H9 (cell line): ENCODE measurements around the gene CCDC9B. TPM values are rescaled to one million over a fixed set of nuclear protein-coding genes. Genes with fewer than 3 reads are reported as not detected.
A peak's percentile ranks its signal among the peaks of the same experiment; 100 is the strongest.

ENCODE experiments used
- DNase-seq: peaks from one replicate; pipeline ENCODE4 v3.0.0-alpha.2; 2017
- H2AFZ ChIP-seq: one replicate; pipeline ENCODE4 v1.6.1; 2013; ENCODE audit warnings: mild to moderate bottlenecking, low read length, control low read depth, moderate library complexity
- H2AK5ac ChIP-seq: 2 replicates; pipeline ENCODE4 v1.6.1; 2013; ENCODE audit warnings: low read length, control low read depth, mixed read lengths; ENCODE audit not compliant: insufficient read length
- H2BK120ac ChIP-seq: one replicate; pipeline ENCODE4 v1.6.1; 2013; ENCODE audit warnings: low read depth, mild to moderate bottlenecking, low read length, control low read depth, inconsistent platforms; ENCODE audit not compliant: poor library complexity, severe bottlenecking
- H2BK12ac ChIP-seq: 2 replicates; pipeline ENCODE4 v1.6.1; 2013; ENCODE audit warnings: low read length, control low read depth, mixed read lengths, low read depth; ENCODE audit not compliant: insufficient read length
- H2BK15ac ChIP-seq: 2 replicates; pipeline ENCODE4 v1.6.1; 2013; ENCODE audit warnings: low read depth, low read length, control low read depth
- H2BK20ac ChIP-seq: one replicate; pipeline ENCODE4 v1.6.1; 2013; ENCODE audit warnings: low read depth, mild to moderate bottlenecking, low read length, control low read depth, inconsistent platforms; ENCODE audit not compliant: poor library complexity, severe bottlenecking
- H2BK5ac ChIP-seq: 2 replicates; pipeline ENCODE4 v1.6.1; 2013; ENCODE audit warnings: low read length, control low read depth, mixed read lengths; ENCODE audit not compliant: insufficient read length
- H3K14ac ChIP-seq: 2 replicates; pipeline ENCODE4 v1.6.1; 2013; ENCODE audit warnings: low read length, control low read depth; ENCODE audit not compliant: insufficient read depth
- H3K18ac ChIP-seq: 2 replicates; pipeline ENCODE4 v1.6.1; 2013; ENCODE audit warnings: low read depth, mild to moderate bottlenecking, mixed read lengths, low read length, control low read depth; ENCODE audit not compliant: insufficient read length
- H3K23ac ChIP-seq: 2 replicates; pipeline ENCODE4 v1.6.1; 2013; ENCODE audit warnings: low read length, control low read depth, mixed read lengths, low read depth; ENCODE audit not compliant: insufficient read length
- H3K23me2 ChIP-seq: 2 replicates; pipeline ENCODE4 v1.6.1; 2013; ENCODE audit warnings: low read depth, mild to moderate bottlenecking, mixed read lengths, low read length, control low read depth; ENCODE audit not compliant: insufficient read length, poor library complexity, severe bottlenecking
- H3K27ac ChIP-seq: 2 replicates; pipeline ENCODE4 v1.5.1; 2013; ENCODE audit warnings: low read length, control low read depth, mixed read lengths, low read depth; ENCODE audit not compliant: insufficient read length
- H3K27me3 ChIP-seq: 2 replicates; pipeline ENCODE4 v1.6.1; 2013; ENCODE audit warnings: low read length, control low read depth, inconsistent platforms; ENCODE audit not compliant: insufficient read depth
- H3K4ac ChIP-seq: 2 replicates; pipeline ENCODE4 v1.6.1; 2013; ENCODE audit warnings: low read depth, mild to moderate bottlenecking, control low read depth, inconsistent platforms, low read length, moderate library complexity
- H3K4me1 ChIP-seq: 2 replicates; pipeline ENCODE4 v1.6.1; 2013; ENCODE audit warnings: low read length, control low read depth, inconsistent platforms; ENCODE audit not compliant: insufficient read depth
- H3K4me2 ChIP-seq: 2 replicates; pipeline ENCODE4 v1.6.1; 2013; ENCODE audit warnings: low read length, control low read depth, mixed read lengths; ENCODE audit not compliant: insufficient read length, insufficient read depth
- H3K56ac ChIP-seq: 2 replicates; pipeline ENCODE4 v1.6.1; 2013; ENCODE audit warnings: low read depth, mild to moderate bottlenecking, mixed read lengths, low read length, control low read depth; ENCODE audit not compliant: insufficient read length
- H3K79me1 ChIP-seq: 2 replicates; pipeline ENCODE4 v1.6.1; 2013; ENCODE audit warnings: low read depth, mild to moderate bottlenecking, moderate library complexity, low read length, control low read depth, inconsistent platforms; ENCODE audit not compliant: insufficient read depth, poor library complexity, severe bottlenecking
- H3K79me2 ChIP-seq: 2 replicates; pipeline ENCODE4 v1.6.1; 2013; ENCODE audit warnings: low read length, control low read depth, inconsistent platforms; ENCODE audit not compliant: insufficient read depth
- H3K9ac ChIP-seq: 2 replicates; pipeline ENCODE4 v1.6.1; 2013; ENCODE audit warnings: low read length, control low read depth, mixed read lengths; ENCODE audit not compliant: insufficient read length; ENCODE audit errors: extremely low read depth
- H3K9me3 ChIP-seq: one replicate; pipeline ENCODE4 v1.6.1; 2013; ENCODE audit warnings: low read depth, low read length, inconsistent platforms; ENCODE audit not compliant: control insufficient read depth
- H3T11ph ChIP-seq: one replicate; pipeline ENCODE4 v1.6.1; 2013; ENCODE audit warnings: mild to moderate bottlenecking, low read length, control low read depth, inconsistent platforms
- H4K20me1 ChIP-seq: one replicate; pipeline ENCODE4 v1.6.1; 2013; ENCODE audit not compliant: control insufficient read depth, insufficient read length, insufficient read depth
- H4K5ac ChIP-seq: 2 replicates; pipeline ENCODE4 v1.6.1; 2013; ENCODE audit warnings: low read depth, mild to moderate bottlenecking, mixed read lengths, low read length, control low read depth; ENCODE audit not compliant: insufficient read length
- H4K8ac ChIP-seq: replicated peaks from 2 replicates; pipeline ENCODE4 v1.6.1; 2013; ENCODE audit warnings: low read length, control low read depth, mixed read lengths, low read depth; ENCODE audit not compliant: insufficient read length
- H4K91ac ChIP-seq: 2 replicates; pipeline ENCODE4 v1.6.1; 2013; ENCODE audit warnings: low read depth, mild to moderate bottlenecking, moderate library complexity, mixed read lengths, low read length, control low read depth; ENCODE audit not compliant: insufficient read length
- H3K27ac Mint-ChIP-seq, 3 experiments: 2 replicates in 2 of 3; 3 replicates in 1 of 3; pipeline ENCODE4 v1.8.0; 2020 to 2021; ENCODE audit warnings: mixed read lengths in 3 of 3, mild to moderate bottlenecking in 1 of 3, moderate library complexity in 1 of 3
- H3K27me3 Mint-ChIP-seq: 2 replicates; pipeline ENCODE4 v1.8.0; 2021; ENCODE audit warnings: low read depth, mild to moderate bottlenecking, moderate library complexity, mixed read lengths
- H3K36me3 Mint-ChIP-seq, 3 experiments: 2 replicates in 2 of 3; 3 replicates in 1 of 3; pipeline ENCODE4 v1.8.0; 2020 to 2021; ENCODE audit warnings: low read depth in 3 of 3, mixed read lengths in 3 of 3; ENCODE audit not compliant: insufficient read depth in 1 of 3
- H3K4me1 Mint-ChIP-seq, 2 experiments: 2 replicates each; pipeline ENCODE4 v1.8.0; 2020; ENCODE audit warnings: mixed read lengths in 2 of 2
- H3K4me3 Mint-ChIP-seq, 2 experiments: 2 replicates in 1 of 2; 3 replicates in 1 of 2; pipeline ENCODE4 v1.8.0; 2020 to 2021; ENCODE audit warnings: mild to moderate bottlenecking in 2 of 2, mixed read lengths in 2 of 2, moderate library complexity in 1 of 2
- H3K9me3 Mint-ChIP-seq, 2 experiments: 2 replicates in 1 of 2; 3 replicates in 1 of 2; pipeline ENCODE4 v1.8.0; 2020; ENCODE audit warnings: mild to moderate bottlenecking in 2 of 2, mixed read lengths in 2 of 2, moderate library complexity in 1 of 2
- CTCF ChIP-seq: fragments of 200-600 bp; sonication (generic); conservative IDR thresholded peaks from 3 replicates; pipeline ENCODE4 v1.8.0; 2021; ENCODE audit warnings: antibody characterized with exemption, mild to moderate bottlenecking
- WGBS: extraction: QIAGEN DNeasy Blood & Tissue Kit; methylation state at CpG from one replicate; pipeline ENCODE4 v1.1.7; 2013; ENCODE audit warnings: missing lambda C conversion rate, low lambda C conversion rate, mixed read lengths; ENCODE audit not compliant: insufficient read length; ENCODE audit errors: extremely low coverage; 5-methylcytosine and 5-hydroxymethylcytosine counted together
- total RNA-seq: library from RNA; stranded (reverse); gene quantifications from 2 replicates; pipeline ENCODE4 v1.2.1, GENCODE V29; 2021

CCDC9B gene
- total RNA-seq, 1 experiment from 2014 or later, result 0.48 TPM

GRCh38 chr15:40348474-40348870 lies 7.7 kb upstream of the CCDC9B start:
- Mint-ChIP-seq H3K27ac (peak overlapping the region in 1 of 3 experiments; percentile 86; a peak in 3 of 7 replicates), H3K9me3 (no peaks in the 10 kb centered on the region), H3K36me3 (no peaks in the 10 kb centered on the region), H3K4me3 (no peak overlapping the region), H3K4me1 (peaks cover 10 to 24% of the 10 kb centered on the region in 2 experiments), H3K27me3 (peaks cover 12% of the 10 kb centered on the region)
- no peak for DNase-seq
- Histone ChIP-seq H2AFZ (no peak overlapping the region), H3K9ac (no peak overlapping the region), H2BK120ac (no peak overlapping the region), H3K79me1 (no peaks in the 10 kb centered on the region), H4K8ac (no peak overlapping the region), H3K18ac (no peak overlapping the region), H3K14ac (no peak overlapping the region), H3K4me1 (no peaks in the 10 kb centered on the region), H4K5ac (no peak overlapping the region), H3K9me3 (no peaks in the 10 kb centered on the region), H2BK20ac (no peak overlapping the region), H3K27me3 (no peaks in the 10 kb centered on the region), H2AK5ac (no peak overlapping the region), H3K23ac (no peak overlapping the region), H3K56ac (no peak overlapping the region), H2BK15ac (no peak overlapping the region), H3T11ph (no peak overlapping the region), H3K79me2 (no peaks in the 10 kb centered on the region), H3K4me2 (no peak overlapping the region), H4K20me1 (no peaks in the 10 kb centered on the region), H3K4ac (no peak overlapping the region), H3K23me2 (no peaks in the 10 kb centered on the region), H2BK5ac (no peak overlapping the region), H2BK12ac (no peak overlapping the region), H3K27ac (no peak overlapping the region), H4K91ac (no peak overlapping the region)
- WGBS, result no CpG with 5 or more reads among the region's 5 CpGs
- TF ChIP-seq CTCF, result no peak
